ENCODE results near the gene RND2. TPM values are rescaled to one million over a fixed set of nuclear protein-coding genes. Genes with fewer than 3 reads are reported as not detected.
"Not testable (repeated sequence)": the region's sequence is repeated elsewhere in the genome, so short reads cannot be mapped to it uniquely, and the experiment has no call there.

The RND2 gene
- under 1 TPM; 0.28 to 0.29 TPM for total RNA-seq
- under 1 TPM; 0.13 to 0.26 TPM for polyA plus RNA-seq

GRCh38 chr17:43024407-43025289 lies at the start of gene RND2:
TSS of gene RND2 (plus strand) at chr17:43025231. CDS start at chr17:43025348, 117 bp downstream.
- no peaks in the 10 kb centered on the region for H3K27me3 ChIP-seq (ENCODE audit: insufficient read depth, low read length)
- DNase-seq = peak; percentile 79 to 90 (median 81)
- intact Hi-C loops (cut with micrococcal nuclease) = loop anchor here (1.0 to 5.0 kb wide), 3 partner anchors 146 to 458 kb away; partner anchors contain the start of gene DHX8
- peak within 1 kb of the TSS; percentile 65 to 81 for H3K4me3 ChIP-seq (ENCODE audit: low read length in 2 of 2)
- Mint-ChIP-seq H3K9me3 (no peaks in the 10 kb centered on the region), H3K27ac (peak within 1 kb of the TSS; percentile 86 to 98 (median 96)), H3K4me3 (peak within 1 kb of the TSS; percentile 87 to 95 (median 91)), H3K27me3 (no peaks in the 10 kb centered on the region), H3K4me1 (peaks cover 9 to 35% (median 27%) of the 10 kb centered on the region in 4 donors), H3K36me3 (peaks cover 0 to 2% of the 10 kb centered on the region in 2 donors)
- CTCF ChIA-PET (ENCODE audit: partially characterized antibody) = interaction anchor here (0.6 to 2.8 kb wide), 14 partner anchors 13 to 459 kb away, joined by 3 to 7 read pairs (median 3); partner anchors contain the start of genes DHX8, IFI35 and RPL27
- H3K27ac ChIP-seq (ENCODE audit: low read depth, low read length) = peak within 1 kb of the TSS; percentile 69
- no peaks in the 10 kb centered on the region for H3K36me3 ChIP-seq (ENCODE audit: insufficient read depth, low read length)
- peaks cover 32% of the 10 kb centered on the region for H3K4me1 ChIP-seq (ENCODE audit: insufficient read depth, low read length)
- POLR2A ChIA-PET (ENCODE audit: partially characterized antibody) = interaction anchor here (1.1 to 2.5 kb wide), 12 partner anchors 12 to 364 kb away, joined by 3 to 33 read pairs (median 8); partner anchors contain the start of genes IFI35, NBR1, RPL27 and TMEM106A
- no peaks in the 10 kb centered on the region for H3K9me3 ChIP-seq (ENCODE audit: control insufficient read depth in 1 of 2, low read length in 2 of 2)

- no peak overlapping the region for H3K4me3 Mint-ChIP-seq
- POLR2A ChIA-PET (ENCODE audit: partially characterized antibody) = interaction anchor here (0.5 kb wide), 1 partner anchor 11 kb away, joined by 3 read pairs; no protein-coding TSS in a partner anchor
- H3K27ac Mint-ChIP-seq = peak overlapping the region in 1 of 7 donors; percentile 65
- Histone ChIP-seq H3K4me1 (ENCODE audit: insufficient read depth, low read length) (peaks cover 7% of the 10 kb centered on the region), H3K4me3 (ENCODE audit: low read length in 2 of 2) (no peak overlapping the region), H3K9me3 (ENCODE audit: control insufficient read depth in 1 of 2, low read length in 2 of 2) (no peaks in the 10 kb centered on the region), H3K36me3 (ENCODE audit: insufficient read depth, low read length) (no peaks in the 10 kb centered on the region), H3K27me3 (ENCODE audit: insufficient read depth, low read length) (no peaks in the 10 kb centered on the region), H3K27ac (ENCODE audit: low read depth, low read length) (no peak overlapping the region)
- H3K27me3 Mint-ChIP-seq = no peaks in the 10 kb centered on the region
- H3K36me3 Mint-ChIP-seq = peaks cover 0 to 2% of the 10 kb centered on the region in 2 donors
- no peak for DNase-seq
- H3K4me1 Mint-ChIP-seq = peaks cover 0 to 14% (median 8%) of the 10 kb centered on the region in 4 donors
- peaks cover 0 to 4% (median 0%) of the 10 kb centered on the region in 8 donors for H3K9me3 Mint-ChIP-seq
- intact Hi-C loops (cut with micrococcal nuclease) = no loop called here
- CTCF ChIA-PET (ENCODE audit: partially characterized antibody) = no interaction called here
These were observed 49.8 kb upstream of the RND2 start for GRCh38 chr17:42975265-42975664.

GRCh38 chr17:42975701-42976100 lies 49.3 kb upstream of the RND2 start:
- H3K36me3 Mint-ChIP-seq; H3K9me3 ChIP-seq (ENCODE audit: control insufficient read depth in 1 of 2, low read length in 2 of 2); CTCF ChIA-PET (ENCODE audit: partially characterized antibody); DNase-seq; H3K4me3 Mint-ChIP-seq; H3K4me1 ChIP-seq (ENCODE audit: insufficient read depth, low read length); POLR2A ChIA-PET (ENCODE audit: partially characterized antibody); H3K36me3 ChIP-seq (ENCODE audit: insufficient read depth, low read length); H3K27ac ChIP-seq (ENCODE audit: low read depth, low read length); H3K27me3 Mint-ChIP-seq; H3K9me3 Mint-ChIP-seq; H3K4me3 ChIP-seq (ENCODE audit: low read length in 2 of 2); intact Hi-C loops (cut with micrococcal nuclease); H3K27me3 ChIP-seq (ENCODE audit: insufficient read depth, low read length): not testable (repeated sequence)
- Mint-ChIP-seq H3K27ac (peak overlapping the region in 1 of 7 donors; percentile 65), H3K4me1 (peaks cover 0 to 19% (median 11%) of the 10 kb centered on the region in 4 donors)

GRCh38 chr17:42979511-42980273 lies 45.3 kb upstream of the RND2 start, which contains the start of gene PTGES3L:
TSS of gene PTGES3L (minus strand) at chr17:42980080. CDS start at chr17:42980053, 27 bp downstream.
- ChIA-PET POLR2A (ENCODE audit: partially characterized antibody) (interaction anchor here (1.4 to 3.8 kb wide), 2 partner anchors 18 to 336 kb away, joined by 3 to 41 read pairs; partner anchors contain the start of gene RPL27), CTCF (ENCODE audit: partially characterized antibody) (interaction anchor here (1.0 kb wide), 1 partner anchor 18 kb away, joined by 3 read pairs; the partner anchor contains the start of gene RPL27)
- no peak for DNase-seq
- Histone ChIP-seq H3K9me3 (ENCODE audit: control insufficient read depth in 1 of 2, low read length in 2 of 2) (no peaks in the 10 kb centered on the region), H3K4me1 (ENCODE audit: insufficient read depth, low read length) (peaks cover 23% of the 10 kb centered on the region), H3K27me3 (ENCODE audit: insufficient read depth, low read length) (no peaks in the 10 kb centered on the region), H3K4me3 (ENCODE audit: low read length in 2 of 2) (peak within 1 kb of the TSS; percentile 69 to 75), H3K27ac (ENCODE audit: low read depth, low read length) (peak within 1 kb of the TSS; percentile 77), H3K36me3 (ENCODE audit: insufficient read depth, low read length) (peaks cover 3% of the 10 kb centered on the region)
- peaks cover 0 to 13% of the 10 kb centered on the region in 2 donors for H3K36me3 Mint-ChIP-seq
- H3K27me3 Mint-ChIP-seq = no peaks in the 10 kb centered on the region
- peak within 1 kb of the TSS; percentile 89 to 99 (median 98) for H3K27ac Mint-ChIP-seq
- peaks cover 18 to 37% (median 25%) of the 10 kb centered on the region in 4 donors for H3K4me1 Mint-ChIP-seq
- intact Hi-C loops (cut with micrococcal nuclease) = loop anchor here (1.0 to 2.0 kb wide), 3 partner anchors 15 to 146 kb away; partner anchors contain the start of genes AARSD1, BRCA1 and RPL27
- H3K4me3 Mint-ChIP-seq = peak within 1 kb of the TSS; percentile 94 to 100 (median 97)
- H3K9me3 Mint-ChIP-seq = peaks cover 0 to 3% (median 0%) of the 10 kb centered on the region in 8 donors

GRCh38 chr17:42980274-42980765 lies 44.7 kb upstream of the RND2 start, which contains the start of gene RUNDC1:
TSS of gene RUNDC1 (plus strand) at chr17:42980565. CDS start at chr17:42980577, 12 bp downstream.
- CTCF ChIA-PET (ENCODE audit: partially characterized antibody) = interaction anchor here (1.0 kb wide), 1 partner anchor 18 kb away, joined by 3 read pairs; the partner anchor contains the start of gene RPL27
- Mint-ChIP-seq H3K27ac (peak within 1 kb of the TSS; percentile 89 to 99 (median 98)), H3K9me3 (peaks cover 0 to 5% (median 0%) of the 10 kb centered on the region in 8 donors), H3K36me3 (peaks cover 3 to 16% of the 10 kb centered on the region in 2 donors), H3K27me3 (no peaks in the 10 kb centered on the region), H3K4me3 (peak within 1 kb of the TSS; percentile 94 to 100 (median 97)), H3K4me1 (peaks cover 21 to 37% (median 28%) of the 10 kb centered on the region in 4 donors)
- Histone ChIP-seq H3K36me3 (ENCODE audit: insufficient read depth, low read length) (peaks cover 3% of the 10 kb centered on the region), H3K4me1 (ENCODE audit: insufficient read depth, low read length) (peaks cover 23% of the 10 kb centered on the region), H3K4me3 (ENCODE audit: low read length in 2 of 2) (peak within 1 kb of the TSS; percentile 69 to 75), H3K27ac (ENCODE audit: low read depth, low read length) (peak within 1 kb of the TSS; percentile 77), H3K27me3 (ENCODE audit: insufficient read depth, low read length) (no peaks in the 10 kb centered on the region), H3K9me3 (ENCODE audit: control insufficient read depth in 1 of 2, low read length in 2 of 2) (no peaks in the 10 kb centered on the region)
- DNase-seq = peak; percentile 86 to 92 (median 88)
- intact Hi-C loops (cut with micrococcal nuclease) = loop anchor here (1.0 to 2.0 kb wide), 3 partner anchors 16 to 145 kb away; partner anchors contain the start of genes AARSD1, BRCA1 and RPL27
- POLR2A ChIA-PET (ENCODE audit: partially characterized antibody) = interaction anchor here (0.7 to 3.8 kb wide), 7 partner anchors 11 to 388 kb away, joined by 3 to 41 read pairs (median 3); partner anchors contain the start of genes RPL27 and VPS25

GRCh38 chr17:42980766-42981397 lies 44.1 kb upstream of the RND2 start:
- Histone ChIP-seq H3K4me1 (ENCODE audit: insufficient read depth, low read length) (peaks cover 23% of the 10 kb centered on the region), H3K27me3 (ENCODE audit: insufficient read depth, low read length) (no peaks in the 10 kb centered on the region), H3K27ac (ENCODE audit: low read depth, low read length) (peak overlapping the region; percentile 77), H3K9me3 (ENCODE audit: control insufficient read depth in 1 of 2, low read length in 2 of 2) (no peaks in the 10 kb centered on the region), H3K4me3 (ENCODE audit: low read length in 2 of 2) (peak overlapping the region; percentile 69 to 75), H3K36me3 (ENCODE audit: insufficient read depth, low read length) (peaks cover 5% of the 10 kb centered on the region)
- peak overlapping the region; percentile 87 to 99 (median 96) for H3K27ac Mint-ChIP-seq
- H3K9me3 Mint-ChIP-seq = peaks cover 0 to 5% (median 0%) of the 10 kb centered on the region in 8 donors
- peaks cover 3 to 21% of the 10 kb centered on the region in 2 donors for H3K36me3 Mint-ChIP-seq
- intact Hi-C loops (cut with micrococcal nuclease) = loop anchor here (1.0 to 2.0 kb wide), 3 partner anchors 16 to 144 kb away; partner anchors contain the start of genes AARSD1, BRCA1 and RPL27
- DNase-seq = peak; percentile 59 to 70 (median 63)
- peaks cover 21 to 41% (median 30%) of the 10 kb centered on the region in 4 donors for H3K4me1 Mint-ChIP-seq
- ChIA-PET POLR2A (ENCODE audit: partially characterized antibody) (interaction anchor here (0.7 to 3.8 kb wide), 7 partner anchors 10 to 387 kb away, joined by 3 to 41 read pairs (median 3); partner anchors contain the start of genes RPL27 and VPS25), CTCF (ENCODE audit: partially characterized antibody) (interaction anchor here (0.6 kb wide), 1 partner anchor 51 kb away, joined by 3 read pairs; no protein-coding TSS in a partner anchor)
- peak overlapping the region; percentile 91 to 100 (median 95) for H3K4me3 Mint-ChIP-seq
- H3K27me3 Mint-ChIP-seq = no peaks in the 10 kb centered on the region
